Endodermal cell (in vitro differentiated cells): Measurements from ENCODE around the gene ABTB2. TPM values are rescaled to one million over a fixed set of nuclear protein-coding genes. Genes with fewer than 3 reads are reported as not detected.

ENCODE experiments used
- DNase-seq: peaks from one replicate; pipeline ENCODE4 v3.0.0-alpha.2; 2017
- H3K27ac ChIP-seq: 2 replicates; pipeline ENCODE4 v1.5.1; 2013; ENCODE audit warnings: mild to moderate bottlenecking, low read depth, low read length, moderate library complexity
- H3K27me3 ChIP-seq: 2 replicates; pipeline ENCODE4 v1.6.1; 2013; ENCODE audit warnings: mild to moderate bottlenecking, low read length, moderate library complexity; ENCODE audit not compliant: insufficient read depth, control insufficient read depth, poor library complexity, severe bottlenecking
- H3K36me3 ChIP-seq: 2 replicates; pipeline ENCODE4 v1.7.0; 2013; ENCODE audit warnings: mild to moderate bottlenecking, low read length, moderate library complexity; ENCODE audit not compliant: control insufficient read depth, insufficient read depth
- H3K4me1 ChIP-seq: one replicate; pipeline ENCODE4 v1.7.0; 2013; ENCODE audit warnings: low read length; ENCODE audit not compliant: control insufficient read depth, insufficient read depth
- H3K4me3 ChIP-seq: 2 replicates; pipeline ENCODE4 v1.5.1; 2013; ENCODE audit warnings: mild to moderate bottlenecking, low read length, moderate library complexity
- H3K9ac ChIP-seq: 2 replicates; pipeline ENCODE4 v1.6.1; 2013; ENCODE audit warnings: mild to moderate bottlenecking, low read length, moderate library complexity; ENCODE audit not compliant: poor library complexity, severe bottlenecking; ENCODE audit errors: extremely low read depth
- H3K9me3 ChIP-seq: 2 replicates; pipeline ENCODE4 v1.6.1; 2013; ENCODE audit warnings: mild to moderate bottlenecking, low read length, moderate library complexity; ENCODE audit not compliant: control insufficient read depth
- H3K27ac Mint-ChIP-seq: 2 replicates; pipeline ENCODE4 v1.8.0; 2020; ENCODE audit warnings: mixed read lengths
- H3K27me3 Mint-ChIP-seq: 2 replicates; pipeline ENCODE4 v1.8.0; 2021; ENCODE audit warnings: mild to moderate bottlenecking, mixed read lengths; ENCODE audit not compliant: insufficient read depth
- H3K36me3 Mint-ChIP-seq: 2 replicates; pipeline ENCODE4 v1.8.0; 2020; ENCODE audit warnings: low read depth, mixed read lengths
- H3K4me1 Mint-ChIP-seq: 2 replicates; pipeline ENCODE4 v1.8.0; 2020; ENCODE audit warnings: mixed read lengths
- H3K4me3 Mint-ChIP-seq: 2 replicates; pipeline ENCODE4 v1.8.0; 2020; ENCODE audit warnings: mild to moderate bottlenecking, moderate library complexity, mixed read lengths
- H3K9me3 Mint-ChIP-seq: 2 replicates; pipeline ENCODE4 v1.8.0; 2020; ENCODE audit warnings: mild to moderate bottlenecking, mixed read lengths
- WGBS, 2 experiments: methylation state at CpG; one replicate each; pipeline versions ENCODE4 v1.1.5 to v1.1.7; 2013; ENCODE audit warnings: missing lambda C conversion rate in 2 of 2, mixed read lengths in 1 of 2; ENCODE audit not compliant: insufficient coverage in 1 of 2, insufficient read length in 1 of 2; 5-methylcytosine and 5-hydroxymethylcytosine counted together
- total RNA-seq, 2 donors: library from RNA; stranded (reverse); fragmentation: NEBNext Ultra II Directional in 1 of 2; extraction: Animal tissue kit (Norgen Biotek cat#: 25700) in 1 of 2; gene quantifications; 2 replicates in 1 of 2; 3 replicates in 1 of 2; pipeline ENCODE4 v1.2.1, GENCODE V29; 2021
- TF ChIP-seq, protein P1 (sequence below): fragments of 200-600 bp; sonication (generic); conservative IDR thresholded peaks from 2 replicates; pipeline ENCODE4 v1.5.0; 2021; ENCODE audit warnings: antibody characterized with exemption, mild to moderate bottlenecking

Gene ABTB2
- total RNA-seq, 2 donors from 2014 or later = 2.9 to 5.2 TPM

DNA sequence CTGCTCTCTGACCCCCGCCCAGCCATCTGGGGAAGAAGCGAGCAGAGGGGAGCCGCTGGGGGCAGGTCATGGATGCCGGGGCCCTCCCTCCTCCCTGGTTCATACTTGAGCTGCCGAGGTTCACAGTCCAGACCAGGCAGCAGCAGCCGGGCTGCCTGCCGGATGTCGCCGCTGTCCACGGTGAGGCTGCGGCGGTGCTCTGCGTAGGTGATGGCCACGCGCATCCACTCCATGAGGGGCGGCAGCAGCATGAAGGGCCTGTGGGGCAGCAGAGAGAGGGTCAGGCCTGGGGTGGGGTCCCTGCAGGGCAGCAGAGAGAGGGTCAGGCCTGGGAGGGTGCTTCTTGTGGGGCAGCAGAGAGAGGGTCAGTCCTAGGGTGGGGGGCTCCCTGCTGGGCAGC, 184.8 kb downstream of the ABTB2 start:
- H3K27me3 Mint-ChIP-seq = peaks cover 23% of the 10 kb centered on the region
- TF ChIP-seq, protein P1, sequence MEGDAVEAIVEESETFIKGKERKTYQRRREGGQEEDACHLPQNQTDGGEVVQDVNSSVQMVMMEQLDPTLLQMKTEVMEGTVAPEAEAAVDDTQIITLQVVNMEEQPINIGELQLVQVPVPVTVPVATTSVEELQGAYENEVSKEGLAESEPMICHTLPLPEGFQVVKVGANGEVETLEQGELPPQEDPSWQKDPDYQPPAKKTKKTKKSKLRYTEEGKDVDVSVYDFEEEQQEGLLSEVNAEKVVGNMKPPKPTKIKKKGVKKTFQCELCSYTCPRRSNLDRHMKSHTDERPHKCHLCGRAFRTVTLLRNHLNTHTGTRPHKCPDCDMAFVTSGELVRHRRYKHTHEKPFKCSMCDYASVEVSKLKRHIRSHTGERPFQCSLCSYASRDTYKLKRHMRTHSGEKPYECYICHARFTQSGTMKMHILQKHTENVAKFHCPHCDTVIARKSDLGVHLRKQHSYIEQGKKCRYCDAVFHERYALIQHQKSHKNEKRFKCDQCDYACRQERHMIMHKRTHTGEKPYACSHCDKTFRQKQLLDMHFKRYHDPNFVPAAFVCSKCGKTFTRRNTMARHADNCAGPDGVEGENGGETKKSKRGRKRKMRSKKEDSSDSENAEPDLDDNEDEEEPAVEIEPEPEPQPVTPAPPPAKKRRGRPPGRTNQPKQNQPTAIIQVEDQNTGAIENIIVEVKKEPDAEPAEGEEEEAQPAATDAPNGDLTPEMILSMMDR = no peak
- no peak overlapping the region for H3K27ac ChIP-seq
- H3K9me3 ChIP-seq = no peaks in the 10 kb centered on the region
- 91 to 95% methylated on average over 8 to 16 of the region's 16 CpGs for WGBS, 2 experiments
- peaks cover 2% of the 10 kb centered on the region for H3K4me1 ChIP-seq
- H3K9ac ChIP-seq = no peak overlapping the region
- no peak for DNase-seq
- H3K4me3 Mint-ChIP-seq = no peak overlapping the region
- peaks cover 2% of the 10 kb centered on the region for H3K36me3 Mint-ChIP-seq
- H3K27me3 ChIP-seq = no peaks in the 10 kb centered on the region
- H3K27ac Mint-ChIP-seq = no peak overlapping the region
- no peaks in the 10 kb centered on the region for H3K4me1 Mint-ChIP-seq
- no peaks in the 10 kb centered on the region for H3K9me3 Mint-ChIP-seq
- H3K4me3 ChIP-seq = no peak overlapping the region
- H3K36me3 ChIP-seq = peaks cover 32% of the 10 kb centered on the region

DNA sequence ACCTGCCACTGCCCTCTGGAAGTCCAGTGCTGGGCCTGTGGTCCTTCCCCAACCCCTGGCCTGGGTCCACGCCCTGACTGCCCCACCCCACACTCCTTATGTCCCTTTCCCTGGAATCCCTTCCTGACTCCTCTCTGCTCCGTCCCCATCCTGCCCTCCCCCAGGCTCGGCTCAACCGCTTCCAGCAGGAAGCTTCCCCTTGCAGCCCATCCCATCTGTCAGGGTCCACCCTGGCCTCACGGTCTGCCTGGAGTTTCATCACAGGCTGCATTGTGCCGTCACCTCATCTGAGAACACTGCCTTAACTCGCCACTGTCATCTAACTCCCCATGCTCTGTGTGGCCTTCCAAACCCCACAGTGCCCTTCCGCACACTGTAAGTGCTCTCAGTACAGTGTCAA, 188.1 kb downstream of the ABTB2 start:
- H3K27me3 ChIP-seq = no peaks in the 10 kb centered on the region
- no peaks in the 10 kb centered on the region for H3K4me1 ChIP-seq
- Mint-ChIP-seq H3K9me3 (no peaks in the 10 kb centered on the region), H3K27me3 (peaks cover 13% of the 10 kb centered on the region), H3K4me3 (no peak overlapping the region), H3K36me3 (peaks cover 13% of the 10 kb centered on the region), H3K4me1 (no peaks in the 10 kb centered on the region), H3K27ac (no peak overlapping the region)
- no peak overlapping the region for H3K27ac ChIP-seq
- H3K9me3 ChIP-seq = no peaks in the 10 kb centered on the region
- DNase-seq = no peak
- H3K9ac ChIP-seq = no peak overlapping the region
- WGBS, 2 experiments = 76 to 89% methylated on average over 3 to 8 of the region's 8 CpGs
- H3K36me3 ChIP-seq = peaks cover 44% of the 10 kb centered on the region
- TF ChIP-seq, protein P1 = no peak
- H3K4me3 ChIP-seq = no peak overlapping the region

DNA sequence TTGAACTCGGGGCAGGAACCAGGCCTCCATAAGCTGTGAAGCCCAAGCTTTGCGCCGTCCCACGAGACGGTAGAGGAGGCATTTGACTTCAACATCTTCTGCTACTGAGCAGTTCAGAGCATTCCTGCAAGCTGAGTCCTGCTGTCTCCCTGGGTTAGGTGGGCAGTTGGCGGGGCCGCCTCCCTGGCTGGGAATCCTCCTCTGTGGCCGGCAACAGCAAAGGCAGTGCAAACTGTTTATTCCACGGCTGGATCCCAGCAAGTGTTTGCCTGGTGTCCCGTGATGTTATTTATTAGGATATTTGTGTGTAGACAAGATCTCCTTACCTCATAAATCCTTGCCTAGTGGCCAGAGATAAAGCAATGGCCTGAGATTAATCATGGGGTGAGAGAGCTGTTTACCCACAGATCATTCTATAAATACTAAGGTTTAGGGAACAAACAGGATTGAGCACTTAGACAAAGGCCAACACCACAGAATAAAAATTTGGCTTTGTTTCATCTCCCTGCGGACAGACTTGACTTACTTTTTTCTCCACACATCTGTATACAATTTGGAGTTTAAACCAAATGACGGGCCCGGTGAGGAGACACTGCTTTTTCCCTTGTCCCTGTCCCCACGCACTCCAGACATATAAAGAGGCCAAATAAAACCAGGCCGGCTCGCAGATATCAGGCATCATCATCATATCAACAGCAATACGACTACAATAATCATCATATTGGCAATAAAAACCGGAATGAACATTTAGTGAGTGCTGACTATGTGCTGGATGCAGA, 189.0 kb downstream of the ABTB2 start:
- no peak overlapping the region for H3K9ac ChIP-seq
- Mint-ChIP-seq H3K4me3 (no peak overlapping the region), H3K27ac (no peak overlapping the region), H3K36me3 (peaks cover 13% of the 10 kb centered on the region), H3K27me3 (peaks cover 10% of the 10 kb centered on the region), H3K4me1 (no peaks in the 10 kb centered on the region), H3K9me3 (no peaks in the 10 kb centered on the region)
- H3K27me3 ChIP-seq = no peaks in the 10 kb centered on the region
- DNase-seq = no peak
- no peaks in the 10 kb centered on the region for H3K9me3 ChIP-seq
- no peak overlapping the region for H3K27ac ChIP-seq
- TF ChIP-seq, protein P1 = no peak
- no peaks in the 10 kb centered on the region for H3K4me1 ChIP-seq
- H3K36me3 ChIP-seq = peaks cover 44% of the 10 kb centered on the region
- no peak overlapping the region for H3K4me3 ChIP-seq
- 89% methylated on average over 11 to 18 of the region's 18 CpGs for WGBS, 2 experiments
